Stimulated activated CD4-positive, alpha-beta T cell treated with anti-CD3 and anti-CD28 coated beads, Interleukin-4, amount 100 ng/mL, for 24 hours (primary cell): ENCODE measurements around the gene HIP1.
"Not testable (repeated sequence)": the region's sequence is repeated elsewhere in the genome, so short reads cannot be mapped to it uniquely, and the experiment has no call there.

Experiments
- DNase-seq: peaks from one replicate; pipeline ENCODE4 v3.0.0-alpha.2; 2020

Gene HIP1

GRCh38 chr7:75608451-75609122 is 130.2 kb downstream of the HIP1 start:
- no peak for DNase-seq

GRCh38 chr7:75604408-75604807 is 134.3 kb downstream of the HIP1 start:
- no peak for DNase-seq

GRCh38 chr7:75602831-75603230 is 135.9 kb downstream of the HIP1 start:
- DNase-seq, result not testable (repeated sequence)

- no peak for DNase-seq
Observed at GRCh38 chr7:75601539-75601938, 137.2 kb downstream of the HIP1 start.

- DNase-seq, result not testable (repeated sequence)
Observed at GRCh38 chr7:75600748-75601147, 138.0 kb downstream of the HIP1 start.

GRCh38 chr7:75599244-75599781 is 139.4 kb downstream of the HIP1 start:
- no peak for DNase-seq

- no peak for DNase-seq
Observed at GRCh38 chr7:75596727-75597614, 141.8 kb downstream of the HIP1 start.

GRCh38 chr7:75595766-75596165 is 143.0 kb downstream of the HIP1 start:
- no peak for DNase-seq

GRCh38 chr7:75593500-75594184 is 145.1 kb downstream of the HIP1 start:
- DNase-seq, result not testable (repeated sequence)

- no peak for DNase-seq
Observed at GRCh38 chr7:75591467-75592255, 147.1 kb downstream of the HIP1 start.

GRCh38 chr7:75590373-75591005 is 148.3 kb downstream of the HIP1 start:
- DNase-seq, result no peak

GRCh38 chr7:75584354-75584753 is 154.4 kb downstream of the HIP1 start:
- DNase-seq, result no peak

GRCh38 chr7:75583255-75583654 is 155.5 kb downstream of the HIP1 start:
- DNase-seq, result no peak

GRCh38 chr7:75579899-75580298 is 158.8 kb downstream of the HIP1 start:
- DNase-seq, result no peak

- DNase-seq, result no peak
Observed at GRCh38 chr7:75578081-75578480, 160.7 kb downstream of the HIP1 start.

GRCh38 chr7:75575488-75576121 is 163.1 kb downstream of the HIP1 start:
- DNase-seq, result no peak

- no peak for DNase-seq
Observed at GRCh38 chr7:75573477-75574019, 165.2 kb downstream of the HIP1 start.

GRCh38 chr7:75572814-75573213 is 165.9 kb downstream of the HIP1 start:
- no peak for DNase-seq

GRCh38 chr7:75572396-75572795 is 166.3 kb downstream of the HIP1 start:
- no peak for DNase-seq

GRCh38 chr7:75571209-75571608 is 167.5 kb downstream of the HIP1 start:
- no peak for DNase-seq

- DNase-seq, result not testable (repeated sequence)
Observed at GRCh38 chr7:75569629-75570282, 169.0 kb downstream of the HIP1 start.
